ENCODE data around the gene PAM16. TPM values are rescaled to one million over a fixed set of nuclear protein-coding genes. Genes with fewer than 3 reads are reported as not detected.

The PAM16 gene
- total RNA-seq, 1 experiment from 2014 or later, result 117 TPM

- Mint-ChIP-seq H3K9me3 (ENCODE audit: unreplicated experiment) (no peaks in the 10 kb centered on the region), H3K27me3 (ENCODE audit: insufficient read depth, unreplicated experiment) (no peaks in the 10 kb centered on the region), H3K4me3 (ENCODE audit: unreplicated experiment) (no peak overlapping the region), H3K27ac (ENCODE audit: low read depth, unreplicated experiment) (no peak overlapping the region), H3K36me3 (ENCODE audit: insufficient read depth, unreplicated experiment) (peaks cover 16% of the 10 kb centered on the region), H3K4me1 (ENCODE audit: insufficient read depth, unreplicated experiment) (no peaks in the 10 kb centered on the region)
- no peak for DNase-seq (ENCODE audit: unreplicated experiment)
- POLR2A ChIA-PET, result no interaction called here
- no peak for TF ChIP-seq CTCF (IDR thresholded peaks at IDR 0.05; ENCODE audit: unreplicated experiment)
- BruUV-seq (replicated peaks), result no TSS peak
- intact Hi-C loops (cut with micrococcal nuclease), result no loop called here
- CTCF ChIA-PET, result interaction anchor here (0.7 to 1.9 kb wide), 2 partner anchors 11 to 47 kb away, joined by 3 to 11 read pairs; no protein-coding TSS in a partner anchor
Observed at GRCh38 chr16:4356820-4357219, 5.7 kb upstream of the PAM16 start.

- CTCF ChIA-PET, result interaction anchor here (0.6 to 6.9 kb wide), 4 partner anchors 9 to 66 kb away, joined by 3 to 75 read pairs (median 4); no protein-coding TSS in a partner anchor
- no TSS peak for BruUV-seq (replicated peaks)
Observed at GRCh38 chr16:4354512-4355409, 3.6 kb upstream of the PAM16 start.

DNA sequence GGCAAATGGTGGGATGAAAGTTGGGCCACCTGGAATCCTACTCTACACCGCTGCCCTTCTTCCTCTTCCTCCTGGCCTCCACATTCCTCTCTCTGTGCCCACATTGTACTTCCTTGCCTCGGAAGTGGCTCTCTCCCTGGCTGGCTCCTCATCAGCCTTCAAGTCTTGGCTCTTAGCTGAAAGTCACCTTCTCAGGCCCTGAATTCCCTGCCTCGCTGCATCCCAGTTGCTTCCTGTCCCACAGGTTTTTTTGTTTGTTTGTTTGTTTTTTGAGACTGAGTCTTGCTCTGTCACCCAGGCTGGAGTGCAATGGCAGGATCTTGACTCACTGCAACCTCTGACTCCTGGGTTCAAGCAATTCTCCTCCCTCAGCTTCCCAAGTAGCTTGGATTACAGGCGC, 2.6 kb upstream of the PAM16 start:
- DNase-seq (ENCODE audit: unreplicated experiment), result no peak
- Mint-ChIP-seq H3K9me3 (ENCODE audit: unreplicated experiment) (no peaks in the 10 kb centered on the region), H3K27ac (ENCODE audit: low read depth, unreplicated experiment) (peak overlapping the region; percentile 76), H3K4me1 (ENCODE audit: insufficient read depth, unreplicated experiment) (peaks cover under 1% of the 10 kb centered on the region), H3K4me3 (ENCODE audit: unreplicated experiment) (no peak overlapping the region), H3K27me3 (ENCODE audit: insufficient read depth, unreplicated experiment) (no peaks in the 10 kb centered on the region), H3K36me3 (ENCODE audit: insufficient read depth, unreplicated experiment) (peaks cover 5% of the 10 kb centered on the region)
- no peak for TF ChIP-seq CTCF (IDR thresholded peaks at IDR 0.05; ENCODE audit: unreplicated experiment)
- no TSS peak for BruUV-seq (replicated peaks)
- CTCF ChIA-PET, result interaction anchor here (6.9 kb wide), 1 partner anchor 48 kb away, joined by 75 read pairs; no protein-coding TSS in a partner anchor
- intact Hi-C loops (cut with micrococcal nuclease), result loop anchor here (5.0 kb wide), 1 partner anchor 604 kb away; the partner anchor contains the start of gene SEC14L5
- POLR2A ChIA-PET, result interaction anchor here (1.1 kb wide), 1 partner anchor 63 kb away, joined by 3 read pairs; the partner anchor contains the start of gene CORO7

More at GRCh38 chr16:4354512-4355409, 3.6 kb upstream of the PAM16 start:
- Mint-ChIP-seq H3K27me3 (ENCODE audit: insufficient read depth, unreplicated experiment) (no peaks in the 10 kb centered on the region), H3K27ac (ENCODE audit: low read depth, unreplicated experiment) (no peak overlapping the region), H3K9me3 (ENCODE audit: unreplicated experiment) (no peaks in the 10 kb centered on the region), H3K4me1 (ENCODE audit: insufficient read depth, unreplicated experiment) (no peaks in the 10 kb centered on the region), H3K36me3 (ENCODE audit: insufficient read depth, unreplicated experiment) (peaks cover 12% of the 10 kb centered on the region), H3K4me3 (ENCODE audit: unreplicated experiment) (no peak overlapping the region)
- DNase-seq (ENCODE audit: unreplicated experiment), result no peak
- POLR2A ChIA-PET, result no interaction called here
- no peak for TF ChIP-seq CTCF (IDR thresholded peaks at IDR 0.05; ENCODE audit: unreplicated experiment)
- intact Hi-C loops (cut with micrococcal nuclease), result loop anchor here (5.0 kb wide), 1 partner anchor 603 kb away; the partner anchor contains the start of gene SEC14L5

GRCh38 chr16:4352843-4353242, 1.7 kb upstream of the PAM16 start:
- no TSS peak for BruUV-seq (replicated peaks)

More at GRCh38 chr16:4352843-4353242, 1.7 kb upstream of the PAM16 start:
- H3K27me3 Mint-ChIP-seq (ENCODE audit: insufficient read depth, unreplicated experiment), result no peaks in the 10 kb centered on the region
- DNase-seq (ENCODE audit: unreplicated experiment), result no peak
- intact Hi-C loops (cut with micrococcal nuclease), result loop anchor here (5.0 kb wide), 1 partner anchor 604 kb away; the partner anchor contains the start of gene SEC14L5
- ChIA-PET POLR2A (interaction anchor here (1.1 to 1.4 kb wide), 2 partner anchors 16 to 64 kb away, joined by 3 to 5 read pairs; partner anchors contain the start of gene CORO7), CTCF (interaction anchor here (0.6 to 6.9 kb wide), 2 partner anchors 49 to 107 kb away, joined by 3 to 75 read pairs; no protein-coding TSS in a partner anchor)
- no peak overlapping the region for H3K4me3 Mint-ChIP-seq (ENCODE audit: unreplicated experiment)
- TF ChIP-seq CTCF (IDR thresholded peaks at IDR 0.05; ENCODE audit: unreplicated experiment), result no peak
- H3K9me3 Mint-ChIP-seq (ENCODE audit: unreplicated experiment), result no peaks in the 10 kb centered on the region
- peaks cover under 1% of the 10 kb centered on the region for H3K36me3 Mint-ChIP-seq (ENCODE audit: insufficient read depth, unreplicated experiment)
- no peak overlapping the region for H3K27ac Mint-ChIP-seq (ENCODE audit: low read depth, unreplicated experiment)
- peaks cover 8% of the 10 kb centered on the region for H3K4me1 Mint-ChIP-seq (ENCODE audit: insufficient read depth, unreplicated experiment)
